Activated T-helper 2 cell treated with anti-CD3 and anti-CD28 coated beads, Interferon-gamma antibody, Interleukin-2, Interleukin-4, amounts not matched to agents 10 μg/mL and 5 μg/mL and 100 μg/mL, durations not matched to agents 14 hours and 24 hours and 36 hours (primary cell): ENCODE results near the gene RPS6KA2. TPM values are rescaled to one million over a fixed set of nuclear protein-coding genes. Genes with fewer than 3 reads are reported as not detected.

ENCODE experiments used
- DNase-seq: peaks from one replicate; pipeline ENCODE4 v3.0.0; 2021; ENCODE audit warnings: low spot score
- H3K27ac Mint-ChIP-seq: one replicate; pipeline ENCODE4 v1.8.0; 2021; ENCODE audit warnings: mixed read lengths
- H3K27me3 Mint-ChIP-seq: one replicate; pipeline ENCODE4 v1.8.0; 2021; ENCODE audit warnings: low read depth, mixed read lengths
- H3K36me3 Mint-ChIP-seq: one replicate; pipeline ENCODE4 v1.8.0; 2021; ENCODE audit warnings: low read depth, mixed read lengths
- H3K4me1 Mint-ChIP-seq: one replicate; pipeline ENCODE4 v1.8.0; 2021; ENCODE audit warnings: low read depth, mixed read lengths
- H3K4me3 Mint-ChIP-seq: one replicate; pipeline ENCODE4 v1.8.0; 2021; ENCODE audit warnings: low read depth, mild to moderate bottlenecking, moderate library complexity, mixed read lengths
- H3K9me3 Mint-ChIP-seq: one replicate; pipeline ENCODE4 v1.8.0; 2021; ENCODE audit warnings: mixed read lengths
- intact Hi-C: fragments of 100-400 bp; cut with micrococcal nuclease; formaldehyde crosslinking; loops from one replicate; pipeline ENCODE4 v1.15.1; 2023
- total RNA-seq: library from RNA; stranded (reverse); gene quantifications from 2 replicates; pipeline ENCODE4 v1.2.3, GENCODE V29; 2022

The RPS6KA2 gene
- total RNA-seq, 1 donor from 2014 or later, result 2.1 TPM

DNA sequence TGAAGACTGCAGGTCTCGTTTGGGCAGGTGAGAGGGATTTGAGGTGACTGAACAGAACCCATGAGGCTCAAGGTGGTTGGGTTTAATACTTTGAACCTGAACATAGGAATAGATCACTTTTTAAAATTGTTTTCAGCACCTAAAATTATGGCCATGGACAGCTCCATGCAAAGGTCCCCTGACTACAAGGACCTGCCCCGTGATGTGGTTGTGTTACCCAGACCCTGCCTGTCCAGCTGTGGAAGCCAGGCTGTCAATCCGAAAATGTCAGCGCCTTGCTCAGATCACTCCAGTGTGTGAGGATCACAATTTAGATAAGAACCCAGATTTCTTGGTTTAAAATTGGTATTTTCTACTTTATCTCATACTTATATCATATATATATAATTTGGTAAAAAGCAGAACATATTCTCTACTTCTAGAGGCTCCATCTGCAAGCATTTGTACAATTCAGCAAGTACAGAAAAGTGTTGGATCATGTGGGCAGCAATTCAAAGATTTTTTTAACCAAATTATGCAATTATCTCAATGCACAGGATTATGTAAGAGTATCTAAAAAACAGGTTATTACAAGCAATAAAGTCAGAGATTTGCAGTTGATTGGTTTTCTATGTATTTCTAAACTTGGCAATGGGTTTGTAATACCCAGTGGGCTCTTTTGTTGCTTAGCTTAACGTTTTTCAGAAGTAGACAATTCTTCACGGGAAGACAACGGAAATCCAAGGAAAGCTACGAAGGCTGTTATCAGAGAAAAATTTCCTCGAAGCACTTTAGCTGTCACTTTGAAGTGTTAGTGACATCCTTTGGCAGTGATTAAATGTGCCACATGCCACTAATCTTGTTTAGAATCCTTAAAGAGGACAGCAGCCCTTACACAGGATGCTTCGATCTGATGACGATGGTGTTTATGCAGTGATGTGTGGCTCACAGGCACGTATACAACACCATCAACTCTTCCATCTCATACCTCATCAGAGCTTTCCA is 24.1 kb upstream of the RPS6KA2 start:
- intact Hi-C loops, result no loop called here
- H3K36me3 Mint-ChIP-seq, result no peaks in the 10 kb centered on the region
- H3K4me1 Mint-ChIP-seq, result no peaks in the 10 kb centered on the region
- no peak for DNase-seq
- H3K9me3 Mint-ChIP-seq, result no peaks in the 10 kb centered on the region
- no peaks in the 10 kb centered on the region for H3K27me3 Mint-ChIP-seq
- no peak overlapping the region for H3K4me3 Mint-ChIP-seq
- H3K27ac Mint-ChIP-seq, result no peak overlapping the region

GRCh38 chr6:166650047-166650446 is 23.0 kb upstream of the RPS6KA2 start:
- intact Hi-C loops, result no loop called here
- no peak for DNase-seq
- no peaks in the 10 kb centered on the region for H3K27me3 Mint-ChIP-seq
- H3K4me3 Mint-ChIP-seq, result no peak overlapping the region
- H3K4me1 Mint-ChIP-seq, result no peaks in the 10 kb centered on the region
- no peak overlapping the region for H3K27ac Mint-ChIP-seq
- H3K9me3 Mint-ChIP-seq, result no peaks in the 10 kb centered on the region
- H3K36me3 Mint-ChIP-seq, result no peaks in the 10 kb centered on the region

- H3K27me3 Mint-ChIP-seq, result peaks cover 2% of the 10 kb centered on the region
- no peaks in the 10 kb centered on the region for H3K36me3 Mint-ChIP-seq
- H3K4me3 Mint-ChIP-seq, result no peak overlapping the region
- no peaks in the 10 kb centered on the region for H3K4me1 Mint-ChIP-seq
- intact Hi-C loops, result no loop called here
- H3K27ac Mint-ChIP-seq, result no peak overlapping the region
- no peaks in the 10 kb centered on the region for H3K9me3 Mint-ChIP-seq
- DNase-seq, result no peak
These were observed 21.8 kb upstream of the RPS6KA2 start for GRCh38 chr6:166648846-166649245.

DNA sequence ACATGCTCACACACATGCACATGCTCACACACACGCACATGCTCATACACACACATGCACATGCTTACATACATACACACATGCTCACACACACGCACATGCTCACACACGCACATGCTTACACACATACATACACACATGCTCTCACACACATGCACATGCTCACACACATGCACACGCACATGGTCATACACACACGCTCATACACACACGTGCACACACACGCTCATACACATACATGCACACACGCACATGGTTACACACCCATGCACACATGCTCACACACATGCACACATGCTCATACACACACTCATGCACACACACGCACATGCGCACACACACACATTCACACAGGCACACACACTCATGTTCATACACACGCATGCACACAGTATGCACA is 20.8 kb upstream of the RPS6KA2 start:
- Mint-ChIP-seq H3K9me3 (no peaks in the 10 kb centered on the region), H3K36me3 (no peaks in the 10 kb centered on the region), H3K27ac (no peak overlapping the region), H3K4me3 (no peak overlapping the region), H3K4me1 (no peaks in the 10 kb centered on the region), H3K27me3 (peaks cover 5% of the 10 kb centered on the region)
- no peak for DNase-seq
- intact Hi-C loops, result no loop called here

GRCh38 chr6:166646716-166647115 is 19.7 kb upstream of the RPS6KA2 start:
- no peaks in the 10 kb centered on the region for H3K4me1 Mint-ChIP-seq
- DNase-seq, result no peak
- H3K36me3 Mint-ChIP-seq, result no peaks in the 10 kb centered on the region
- H3K27ac Mint-ChIP-seq, result no peak overlapping the region
- intact Hi-C loops, result no loop called here
- peaks cover 13% of the 10 kb centered on the region for H3K27me3 Mint-ChIP-seq
- no peak overlapping the region for H3K4me3 Mint-ChIP-seq
- no peaks in the 10 kb centered on the region for H3K9me3 Mint-ChIP-seq

DNA sequence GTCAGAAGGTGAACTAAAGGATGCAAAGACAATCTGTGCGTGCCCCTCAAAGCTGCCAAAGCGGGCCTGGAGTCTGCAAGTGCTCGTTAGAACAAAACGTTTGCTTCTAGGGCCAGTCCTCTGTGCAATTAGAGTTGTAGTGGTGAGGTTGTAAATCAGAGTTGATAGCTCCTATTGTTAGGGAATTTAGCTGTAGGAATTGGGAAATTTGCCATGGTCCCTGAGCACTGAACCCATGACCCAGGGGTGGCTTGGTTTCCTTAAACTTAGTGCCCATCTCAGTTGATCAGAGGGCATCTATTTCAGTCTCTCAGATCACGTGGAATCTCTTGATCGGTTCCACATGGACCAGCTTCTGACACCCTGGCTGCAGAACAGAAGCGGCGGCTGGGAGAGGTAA is 18.8 kb upstream of the RPS6KA2 start:
- no peak for DNase-seq
- H3K9me3 Mint-ChIP-seq, result no peaks in the 10 kb centered on the region
- H3K27ac Mint-ChIP-seq, result no peak overlapping the region
- H3K4me3 Mint-ChIP-seq, result no peak overlapping the region
- H3K4me1 Mint-ChIP-seq, result no peaks in the 10 kb centered on the region
- peaks cover 16% of the 10 kb centered on the region for H3K27me3 Mint-ChIP-seq
- no peaks in the 10 kb centered on the region for H3K36me3 Mint-ChIP-seq
- intact Hi-C loops, result no loop called here

DNA sequence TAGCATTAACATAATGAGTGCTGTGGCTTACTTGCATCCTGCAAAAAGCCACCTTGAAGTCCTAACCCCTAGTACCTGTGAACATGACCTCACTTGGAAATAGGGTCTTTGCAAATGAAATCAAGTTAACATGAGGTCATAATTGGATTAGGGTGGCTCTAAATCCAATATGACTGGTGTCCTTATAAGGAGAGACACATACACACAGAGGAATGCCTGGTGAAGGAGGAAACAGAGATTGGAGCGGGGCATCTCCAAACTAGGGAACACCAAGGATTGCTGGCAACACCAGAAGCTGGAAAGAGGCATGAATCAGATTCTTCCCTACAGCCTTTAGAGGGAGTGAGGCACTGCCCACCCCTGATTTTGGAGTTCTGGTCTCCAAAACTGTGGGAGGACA is 17.6 kb upstream of the RPS6KA2 start:
- H3K4me3 Mint-ChIP-seq, result no peak overlapping the region
- no peaks in the 10 kb centered on the region for H3K36me3 Mint-ChIP-seq
- H3K9me3 Mint-ChIP-seq, result no peaks in the 10 kb centered on the region
- DNase-seq, result no peak
- no peak overlapping the region for H3K27ac Mint-ChIP-seq
- intact Hi-C loops, result no loop called here
- H3K27me3 Mint-ChIP-seq, result peaks cover 27% of the 10 kb centered on the region
- peaks cover 2% of the 10 kb centered on the region for H3K4me1 Mint-ChIP-seq

DNA sequence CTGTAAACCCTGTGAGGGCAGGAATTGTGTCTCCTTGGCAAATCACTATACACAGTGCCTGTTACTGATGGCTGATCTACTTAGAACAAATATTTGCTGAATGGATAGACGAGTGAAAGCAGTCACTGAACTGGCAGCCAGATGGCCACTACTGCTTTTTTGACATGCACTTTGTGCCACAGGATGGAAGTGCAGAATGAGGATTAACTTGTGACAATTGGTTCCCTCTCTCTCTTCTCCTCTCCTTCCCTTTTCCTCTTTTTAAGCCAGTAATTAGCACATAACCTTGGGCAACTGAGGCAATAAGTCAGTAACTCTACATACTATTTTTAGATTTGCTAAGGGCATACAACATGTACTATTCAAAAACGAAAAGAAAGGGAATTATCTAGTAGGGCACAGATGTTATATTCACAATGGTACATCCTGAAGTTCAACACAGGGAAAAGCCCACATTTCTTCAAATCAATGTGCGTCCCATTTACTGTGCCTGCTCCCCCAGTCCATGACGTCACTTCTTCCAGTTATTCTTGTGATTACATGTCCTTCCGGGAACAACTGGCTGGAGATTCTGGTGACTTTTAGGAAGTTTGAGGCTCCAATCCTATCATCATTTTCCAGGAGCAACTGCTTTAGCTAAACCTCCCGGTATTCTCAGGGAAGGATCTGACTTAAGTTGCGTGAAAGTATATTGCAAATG is 17.0 kb upstream of the RPS6KA2 start:
- DNase-seq, result no peak
- H3K4me3 Mint-ChIP-seq, result no peak overlapping the region
- intact Hi-C loops, result no loop called here
- peaks cover 34% of the 10 kb centered on the region for H3K27me3 Mint-ChIP-seq
- no peaks in the 10 kb centered on the region for H3K9me3 Mint-ChIP-seq
- no peak overlapping the region for H3K27ac Mint-ChIP-seq
- H3K36me3 Mint-ChIP-seq, result no peaks in the 10 kb centered on the region
- H3K4me1 Mint-ChIP-seq, result peaks cover 2% of the 10 kb centered on the region

DNA sequence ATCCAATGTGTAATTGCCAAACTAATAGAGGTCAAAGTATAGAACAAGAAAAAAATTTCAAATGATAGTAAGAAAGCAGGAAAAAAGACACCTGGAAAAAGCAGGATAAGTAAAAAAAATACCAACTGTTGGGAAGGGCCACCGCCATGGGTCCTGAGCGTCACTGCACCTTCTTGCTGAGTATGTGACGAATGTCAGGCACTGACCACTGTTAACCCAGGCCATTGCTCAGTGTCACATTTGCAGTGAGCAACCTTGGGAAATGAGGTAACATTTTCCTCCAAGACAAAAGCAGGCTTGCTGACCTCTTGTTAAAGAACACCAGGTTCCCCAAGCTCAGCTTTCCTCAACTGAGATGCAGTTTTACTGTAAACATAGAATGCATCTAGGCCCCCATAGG is 15.6 kb upstream of the RPS6KA2 start:
- H3K36me3 Mint-ChIP-seq, result no peaks in the 10 kb centered on the region
- intact Hi-C loops, result no loop called here
- no peak for DNase-seq
- H3K4me3 Mint-ChIP-seq, result no peak overlapping the region
- no peaks in the 10 kb centered on the region for H3K9me3 Mint-ChIP-seq
- no peak overlapping the region for H3K27ac Mint-ChIP-seq
- peaks cover 38% of the 10 kb centered on the region for H3K27me3 Mint-ChIP-seq
- H3K4me1 Mint-ChIP-seq, result peaks cover 2% of the 10 kb centered on the region

GRCh38 chr6:166640342-166641043 is 13.4 kb upstream of the RPS6KA2 start:
- no peaks in the 10 kb centered on the region for H3K36me3 Mint-ChIP-seq
- no peak overlapping the region for H3K27ac Mint-ChIP-seq
- DNase-seq, result no peak
- intact Hi-C loops, result no loop called here
- peaks cover 2% of the 10 kb centered on the region for H3K4me1 Mint-ChIP-seq
- H3K4me3 Mint-ChIP-seq, result no peak overlapping the region
- H3K27me3 Mint-ChIP-seq, result peaks cover 38% of the 10 kb centered on the region
- no peaks in the 10 kb centered on the region for H3K9me3 Mint-ChIP-seq

DNA sequence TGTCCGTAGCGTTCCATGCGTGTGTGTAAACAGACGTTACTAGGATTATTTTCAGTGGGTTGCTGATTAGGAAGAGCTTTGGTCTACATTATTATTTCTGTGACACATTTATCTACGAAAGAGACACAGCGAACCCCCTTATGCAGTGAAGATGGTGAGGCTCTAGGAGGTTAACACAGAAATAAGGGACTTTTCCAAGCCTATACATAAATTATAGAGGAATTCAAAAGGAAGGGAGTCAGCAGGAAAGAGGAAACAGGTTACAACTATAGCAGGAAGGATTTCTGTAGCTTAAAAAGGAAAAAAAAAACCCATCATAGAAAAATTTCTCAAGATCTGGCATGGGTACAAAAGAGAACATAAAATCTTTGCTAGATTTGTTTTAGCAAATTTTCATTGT is 12.9 kb upstream of the RPS6KA2 start:
- H3K9me3 Mint-ChIP-seq, result no peaks in the 10 kb centered on the region
- H3K27ac Mint-ChIP-seq, result no peak overlapping the region
- no peak for DNase-seq
- H3K4me3 Mint-ChIP-seq, result no peak overlapping the region
- H3K36me3 Mint-ChIP-seq, result no peaks in the 10 kb centered on the region
- peaks cover 2% of the 10 kb centered on the region for H3K4me1 Mint-ChIP-seq
- H3K27me3 Mint-ChIP-seq, result peaks cover 38% of the 10 kb centered on the region
- intact Hi-C loops, result no loop called here

DNA sequence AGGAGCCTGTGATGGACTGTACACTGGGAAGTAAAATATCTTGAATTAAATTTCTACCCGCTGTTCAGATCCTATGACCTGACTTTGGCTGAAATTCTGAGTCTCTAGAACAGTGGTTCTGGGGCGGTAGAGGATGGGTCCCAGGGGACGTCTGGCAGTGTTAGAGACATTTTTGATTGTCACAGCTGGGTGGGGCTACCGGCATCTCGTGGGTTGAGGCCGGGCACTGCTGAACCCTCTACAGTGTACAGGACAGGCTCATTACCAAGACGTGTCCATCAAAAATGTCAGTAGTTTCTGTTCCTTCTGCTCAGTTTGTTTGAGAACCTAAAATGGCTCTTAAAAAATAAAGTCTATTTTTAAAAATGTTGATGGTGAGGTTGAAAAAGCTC is 11.5 kb upstream of the RPS6KA2 start:
- Mint-ChIP-seq H3K27ac (no peak overlapping the region), H3K36me3 (no peaks in the 10 kb centered on the region), H3K9me3 (no peaks in the 10 kb centered on the region), H3K4me3 (no peak overlapping the region), H3K27me3 (peaks cover 36% of the 10 kb centered on the region), H3K4me1 (peaks cover 2% of the 10 kb centered on the region)
- no peak for DNase-seq
- intact Hi-C loops, result no loop called here
